ENCODE results near the gene TUFM.
"Not testable (repeated sequence)": the region's sequence is repeated elsewhere in the genome, so short reads cannot be mapped to it uniquely, and the experiment has no call there.

- TF ChIP-seq CTCF (conservative IDR thresholded peaks at IDR 0.05), result peak; percentile 70
- TF ChIP-seq EZH2 (IDR thresholded peaks at IDR 0.05; ENCODE audit: low read depth), result not testable (repeated sequence)
These were observed 43.7 kb downstream of the TUFM start for GRCh38 chr16:28802235-28803019.

All from PC-9 (cell line).